ENCODE measurements around the gene TPM1. TPM values are rescaled to one million over a fixed set of nuclear protein-coding genes. Genes with fewer than 3 reads are reported as not detected.

Gene TPM1
- total and polyA plus RNA-seq, 9 of the 15 experiments (the other 6 are each of a cell fraction or from before 2014, with no cell fraction given) = 8.1 to 53.9 (median 43.1) TPM

DNA sequence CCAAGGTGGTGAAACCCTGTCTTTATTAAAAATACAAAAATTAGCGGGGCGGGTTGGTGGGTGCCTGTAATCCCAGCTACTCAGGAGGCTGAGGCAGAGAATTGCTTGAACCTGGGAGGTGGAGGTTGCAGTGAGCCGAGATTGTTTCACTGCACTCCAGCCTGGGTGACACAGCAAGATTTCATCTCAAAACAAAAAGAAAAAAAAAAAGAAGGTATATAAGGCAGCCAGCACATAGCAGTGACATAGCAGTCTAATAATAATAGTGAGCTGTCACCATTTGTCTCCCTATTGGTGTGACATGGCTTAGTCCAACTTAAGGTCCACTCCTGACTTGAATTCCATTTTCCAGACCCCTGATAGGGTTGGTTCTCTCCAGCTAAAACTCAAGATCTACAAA, 70.3 kb downstream of the TPM1 start (continued):
- TF ChIP-seq RERE (CRISPR knock-in tag; IDR thresholded peaks at IDR 0.05; ENCODE audit: borderline replicate concordance) (no peak), ZNF282 (CRISPR knock-in tag; IDR thresholded peaks at IDR 0.05) (no peak), HSF4 (CRISPR knock-in tag; IDR thresholded peaks at IDR 0.05; ENCODE audit: borderline replicate concordance) (no peak), ZNF395 (CRISPR knock-in tag; IDR thresholded peaks at IDR 0.05) (no peak), ZBTB12 (CRISPR knock-in tag; IDR thresholded peaks at IDR 0.05) (no peak), BACH1 (tag; IDR thresholded peaks at IDR 0.05) (peak; percentile 40; the same call in 1 of the 2 replicates), EZH2 (IDR thresholded peaks at IDR 0.05; ENCODE audit: borderline replicate concordance, low read depth, low read length) (no peak), MAFG (tag; conservative IDR thresholded peaks at IDR 0.05) (peak; percentile 93), MIER1 (IDR thresholded peaks at IDR 0.05; ENCODE audit: low read depth) (no peak), ZBTB9 (CRISPR knock-in tag; IDR thresholded peaks at IDR 0.05) (no peak), RBM25 (IDR thresholded peaks at IDR 0.05; ENCODE audit: low read depth, low read length, severe bottlenecking) (no peak), KAT2B (IDR thresholded peaks at IDR 0.05; ENCODE audit: low read depth, low read length) (no peak)
- TF ChIP-seq, protein P1, sequence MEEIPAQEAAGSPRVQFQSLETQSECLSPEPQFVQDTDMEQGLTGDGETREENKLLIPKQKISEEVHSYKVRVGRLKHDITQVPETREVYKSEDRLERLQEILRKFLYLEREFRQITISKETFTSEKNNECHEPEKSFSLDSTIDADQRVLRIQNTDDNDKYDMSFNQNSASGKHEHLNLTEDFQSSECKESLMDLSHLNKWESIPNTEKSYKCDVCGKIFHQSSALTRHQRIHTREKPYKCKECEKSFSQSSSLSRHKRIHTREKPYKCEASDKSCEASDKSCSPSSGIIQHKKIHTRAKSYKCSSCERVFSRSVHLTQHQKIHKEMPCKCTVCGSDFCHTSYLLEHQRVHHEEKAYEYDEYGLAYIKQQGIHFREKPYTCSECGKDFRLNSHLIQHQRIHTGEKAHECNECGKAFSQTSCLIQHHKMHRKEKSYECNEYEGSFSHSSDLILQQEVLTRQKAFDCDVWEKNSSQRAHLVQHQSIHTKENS (CRISPR knock-in tag; IDR thresholded peaks at IDR 0.05) = no peak
- TF ChIP-seq, protein P2, sequence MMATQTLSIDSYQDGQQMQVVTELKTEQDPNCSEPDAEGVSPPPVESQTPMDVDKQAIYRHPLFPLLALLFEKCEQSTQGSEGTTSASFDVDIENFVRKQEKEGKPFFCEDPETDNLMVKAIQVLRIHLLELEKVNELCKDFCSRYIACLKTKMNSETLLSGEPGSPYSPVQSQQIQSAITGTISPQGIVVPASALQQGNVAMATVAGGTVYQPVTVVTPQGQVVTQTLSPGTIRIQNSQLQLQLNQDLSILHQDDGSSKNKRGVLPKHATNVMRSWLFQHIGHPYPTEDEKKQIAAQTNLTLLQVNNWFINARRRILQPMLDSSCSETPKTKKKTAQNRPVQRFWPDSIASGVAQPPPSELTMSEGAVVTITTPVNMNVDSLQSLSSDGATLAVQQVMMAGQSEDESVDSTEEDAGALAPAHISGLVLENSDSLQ (IDR thresholded peaks at IDR 0.05) = peak; percentile 63
